Measurements from ENCODE around the gene DGKB.

GRCh38 chr7:14395860-14396259, 506.7 kb downstream of the DGKB start:
- TF ChIP-seq POLR2AphosphoS5 (IDR thresholded peaks at IDR 0.05) (no peak), POLR2A (IDR thresholded peaks at IDR 0.05) (no peak), EP300 (IDR thresholded peaks at IDR 0.05) (no peak)
- TF ChIP-seq, protein P1, sequence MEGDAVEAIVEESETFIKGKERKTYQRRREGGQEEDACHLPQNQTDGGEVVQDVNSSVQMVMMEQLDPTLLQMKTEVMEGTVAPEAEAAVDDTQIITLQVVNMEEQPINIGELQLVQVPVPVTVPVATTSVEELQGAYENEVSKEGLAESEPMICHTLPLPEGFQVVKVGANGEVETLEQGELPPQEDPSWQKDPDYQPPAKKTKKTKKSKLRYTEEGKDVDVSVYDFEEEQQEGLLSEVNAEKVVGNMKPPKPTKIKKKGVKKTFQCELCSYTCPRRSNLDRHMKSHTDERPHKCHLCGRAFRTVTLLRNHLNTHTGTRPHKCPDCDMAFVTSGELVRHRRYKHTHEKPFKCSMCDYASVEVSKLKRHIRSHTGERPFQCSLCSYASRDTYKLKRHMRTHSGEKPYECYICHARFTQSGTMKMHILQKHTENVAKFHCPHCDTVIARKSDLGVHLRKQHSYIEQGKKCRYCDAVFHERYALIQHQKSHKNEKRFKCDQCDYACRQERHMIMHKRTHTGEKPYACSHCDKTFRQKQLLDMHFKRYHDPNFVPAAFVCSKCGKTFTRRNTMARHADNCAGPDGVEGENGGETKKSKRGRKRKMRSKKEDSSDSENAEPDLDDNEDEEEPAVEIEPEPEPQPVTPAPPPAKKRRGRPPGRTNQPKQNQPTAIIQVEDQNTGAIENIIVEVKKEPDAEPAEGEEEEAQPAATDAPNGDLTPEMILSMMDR (IDR thresholded peaks at IDR 0.05), result no peak

All from stomach (tissue), 4 donors.